Stimulated activated naive B cell treated with anti-CD40 and anti-IgM and Interleukin-4, amounts not matched to agents 10 μg/mL and 1 μg/mL and 100 μg/mL, for 72 hours (primary cell): Measurements from ENCODE around the gene VAMP2.

Source experiments
- ATAC-seq, 2 donors: fragments of 150-1000 bp; cut with Tn5 transposase; replicated peaks; 2 replicates each; pipeline ENCODE4 v1.10.0; 2021; ENCODE audit warnings: moderate library complexity in 1 of 2
- DNase-seq: peaks from one replicate; pipeline ENCODE4 v3.0.0; 2021
- H3K27ac Mint-ChIP-seq: one replicate; pipeline ENCODE4 v1.8.0; 2022; ENCODE audit warnings: mild to moderate bottlenecking, mixed read lengths
- H3K27me3 Mint-ChIP-seq, 2 donors: one replicate each; pipeline ENCODE4 v1.8.0; 2022; ENCODE audit warnings: mixed read lengths in 2 of 2
- H3K36me3 Mint-ChIP-seq, 2 donors: one replicate each; pipeline ENCODE4 v1.8.0; 2022; ENCODE audit warnings: mixed read lengths in 2 of 2, mild to moderate bottlenecking in 1 of 2
- H3K4me1 Mint-ChIP-seq, 2 donors: one replicate each; pipeline ENCODE4 v1.8.0; 2022; ENCODE audit warnings: mixed read lengths in 2 of 2, mild to moderate bottlenecking in 1 of 2
- H3K4me3 Mint-ChIP-seq, 2 donors: one replicate each; pipeline ENCODE4 v1.8.0; 2022; ENCODE audit warnings: mild to moderate bottlenecking in 2 of 2, mixed read lengths in 2 of 2, moderate library complexity in 1 of 2
- H3K9me3 Mint-ChIP-seq, 2 donors: one replicate each; pipeline ENCODE4 v1.8.0; 2022; ENCODE audit warnings: mixed read lengths in 2 of 2, mild to moderate bottlenecking in 1 of 2

The VAMP2 gene

GRCh38 chr17:8122422-8122923, 40.3 kb downstream of the VAMP2 start:
- Mint-ChIP-seq H3K4me3 (peak overlapping the region; percentile 87 to 89), H3K9me3 (no peaks in the 10 kb centered on the region), H3K4me1 (peaks cover 71 to 89% of the 10 kb centered on the region in 2 donors), H3K27ac (peak overlapping the region; percentile 59), H3K27me3 (peaks cover 52 to 74% of the 10 kb centered on the region in 2 donors), H3K36me3 (peaks cover 12 to 27% of the 10 kb centered on the region in 2 donors)
- ATAC-seq (no peak), DNase-seq (no peak)

GRCh38 chr17:8121681-8122421, 40.9 kb downstream of the VAMP2 start:
- H3K27me3 Mint-ChIP-seq = peaks cover 46 to 70% of the 10 kb centered on the region in 2 donors
- no peak overlapping the region for H3K27ac Mint-ChIP-seq
- H3K4me1 Mint-ChIP-seq = peaks cover 68 to 86% of the 10 kb centered on the region in 2 donors
- peak overlapping the region; percentile 87 to 89 for H3K4me3 Mint-ChIP-seq
- DNase-seq (peak; percentile 57), ATAC-seq (peak; percentile 14 to 25)
- no peaks in the 10 kb centered on the region for H3K9me3 Mint-ChIP-seq
- peaks cover 11 to 27% of the 10 kb centered on the region in 2 donors for H3K36me3 Mint-ChIP-seq

GRCh38 chr17:8121407-8121680, 41.4 kb downstream of the VAMP2 start:
- Mint-ChIP-seq H3K4me1 (peaks cover 68 to 81% of the 10 kb centered on the region in 2 donors), H3K4me3 (peak overlapping the region; percentile 87 to 89), H3K36me3 (peaks cover 8 to 27% of the 10 kb centered on the region in 2 donors), H3K9me3 (no peaks in the 10 kb centered on the region), H3K27ac (no peak overlapping the region), H3K27me3 (peaks cover 51 to 72% of the 10 kb centered on the region in 2 donors)
- no peak for DNase-seq
- no peak for ATAC-seq

- Mint-ChIP-seq H3K9me3 (no peaks in the 10 kb centered on the region), H3K27me3 (peaks cover 55 to 76% of the 10 kb centered on the region in 2 donors), H3K4me3 (peak overlapping the region; percentile 87 to 89), H3K27ac (peak overlapping the region; percentile 99), H3K4me1 (peaks cover 64 to 75% of the 10 kb centered on the region in 2 donors), H3K36me3 (peaks cover 8 to 25% of the 10 kb centered on the region in 2 donors)
- ATAC-seq = peak; percentile 6 to 13
- peak; percentile 75 for DNase-seq
Observed at GRCh38 chr17:8120520-8121406, 42.0 kb downstream of the VAMP2 start.

- Mint-ChIP-seq H3K27me3 (peaks cover 58 to 77% of the 10 kb centered on the region in 2 donors), H3K36me3 (peaks cover 5 to 20% of the 10 kb centered on the region in 2 donors), H3K9me3 (no peaks in the 10 kb centered on the region), H3K4me3 (peak overlapping the region; percentile 87 to 89), H3K4me1 (peaks cover 59 to 66% of the 10 kb centered on the region in 2 donors), H3K27ac (peak overlapping the region; percentile 99)
- ATAC-seq (peak; percentile 60 to 62), DNase-seq (peak; percentile 86)
Observed at GRCh38 chr17:8119581-8120519, 42.9 kb downstream of the VAMP2 start.

- DNase-seq (peak; percentile 79), ATAC-seq (peak; percentile 61 to 70)
- Mint-ChIP-seq H3K36me3 (peaks cover 5 to 20% of the 10 kb centered on the region in 2 donors), H3K27me3 (peaks cover 58 to 77% of the 10 kb centered on the region in 2 donors), H3K27ac (peak overlapping the region; percentile 100), H3K4me1 (peaks cover 51 to 57% of the 10 kb centered on the region in 2 donors), H3K4me3 (peak overlapping the region; percentile 90 to 98), H3K9me3 (no peaks in the 10 kb centered on the region)
Observed at GRCh38 chr17:8118769-8119580, 43.8 kb downstream of the VAMP2 start.

- H3K4me1 Mint-ChIP-seq = peaks cover 45 to 49% of the 10 kb centered on the region in 2 donors
- peak within 1 kb of the TSS; percentile 90 to 98 for H3K4me3 Mint-ChIP-seq
- H3K27ac Mint-ChIP-seq = peak within 1 kb of the TSS; percentile 100
- ATAC-seq (peak; percentile 1 to 6), DNase-seq (no peak)
- H3K27me3 Mint-ChIP-seq = peaks cover 55 to 77% of the 10 kb centered on the region in 2 donors
- H3K36me3 Mint-ChIP-seq = peaks cover 5 to 20% of the 10 kb centered on the region in 2 donors
- H3K9me3 Mint-ChIP-seq = no peaks in the 10 kb centered on the region
Observed at GRCh38 chr17:8117980-8118768, 44.6 kb downstream of the VAMP2 start, which contains the start of gene ALOXE3. ALOXE3 (minus strand) TSS chr17:8118514; CDS start chr17:8117990, 524 bp downstream.

- Mint-ChIP-seq H3K27me3 (peaks cover 57 to 77% of the 10 kb centered on the region in 2 donors), H3K4me3 (peak overlapping the region; percentile 90 to 98), H3K36me3 (peaks cover 5 to 20% of the 10 kb centered on the region in 2 donors), H3K27ac (no peak overlapping the region), H3K9me3 (no peaks in the 10 kb centered on the region), H3K4me1 (peaks cover 40 to 42% of the 10 kb centered on the region in 2 donors)
- DNase-seq (no peak), ATAC-seq (no peak)
Observed at GRCh38 chr17:8117367-8117979, 45.3 kb downstream of the VAMP2 start.

GRCh38 chr17:8116776-8117175, 46.0 kb downstream of the VAMP2 start:
- H3K4me1 Mint-ChIP-seq = peaks cover 37 to 39% of the 10 kb centered on the region in 2 donors
- H3K9me3 Mint-ChIP-seq = no peaks in the 10 kb centered on the region
- DNase-seq = no peak
- H3K36me3 Mint-ChIP-seq = peaks cover 5 to 20% of the 10 kb centered on the region in 2 donors
- no peak overlapping the region for H3K4me3 Mint-ChIP-seq
- peaks cover 61 to 82% of the 10 kb centered on the region in 2 donors for H3K27me3 Mint-ChIP-seq
- no peak overlapping the region for H3K27ac Mint-ChIP-seq
- ATAC-seq = no peak

- DNase-seq (no peak), ATAC-seq (no peak)
- no peaks in the 10 kb centered on the region for H3K9me3 Mint-ChIP-seq
- no peaks in the 10 kb centered on the region for H3K36me3 Mint-ChIP-seq
- peak overlapping the region; percentile 26 to 41 for H3K4me3 Mint-ChIP-seq
- peaks cover 57 to 91% of the 10 kb centered on the region in 2 donors for H3K27me3 Mint-ChIP-seq
- H3K27ac Mint-ChIP-seq = peak overlapping the region; percentile 51
- H3K4me1 Mint-ChIP-seq = peaks cover 0 to 11% of the 10 kb centered on the region in 2 donors
Observed at GRCh38 chr17:8110907-8111306, 51.8 kb downstream of the VAMP2 start.

- H3K27me3 Mint-ChIP-seq = peaks cover 52 to 89% of the 10 kb centered on the region in 2 donors
- ATAC-seq = no peak
- H3K36me3 Mint-ChIP-seq = no peaks in the 10 kb centered on the region
- no peaks in the 10 kb centered on the region for H3K9me3 Mint-ChIP-seq
- peak overlapping the region in 1 of 2 donors; percentile 41 for H3K4me3 Mint-ChIP-seq
- H3K4me1 Mint-ChIP-seq = peaks cover 0 to 11% of the 10 kb centered on the region in 2 donors
- no peak overlapping the region for H3K27ac Mint-ChIP-seq
- no peak for DNase-seq
Observed at GRCh38 chr17:8110456-8110804, 52.3 kb downstream of the VAMP2 start.
